GM11168 (cell line): ENCODE data around the gene NAB2.

Source experiments
- in situ Hi-C: fragments of 300-500 bp; cut with MboI; formaldehyde crosslinking; loops from one replicate; pipeline ENCODE4 v1.12.0; 2022; ENCODE audit warnings: low sequenced_read_pairs; ENCODE audit not compliant: unreplicated experiment

NAB2 gene

DNA sequence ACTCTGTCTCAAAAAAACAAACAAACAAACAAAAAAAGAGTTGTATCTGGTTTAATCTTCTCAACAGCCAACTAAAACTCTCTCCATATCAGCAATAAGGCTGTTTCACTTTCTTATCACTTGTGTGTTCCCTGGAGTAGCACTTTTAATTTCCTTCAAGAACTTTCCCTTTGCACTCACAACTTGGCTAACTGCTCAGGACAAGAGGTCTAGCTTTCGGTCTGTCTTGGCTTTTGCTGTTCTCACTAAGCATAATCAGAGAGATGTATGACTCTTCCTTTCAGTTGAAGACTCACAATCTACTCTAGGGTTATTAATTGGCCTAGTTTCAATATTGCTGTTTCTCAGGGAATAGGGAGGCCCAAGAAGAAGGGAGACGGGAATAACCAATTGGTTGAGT is 22.7 kb upstream of the NAB2 start:
- in situ Hi-C loops = loop anchor here (5.0 kb wide), 1 partner anchor 54 kb away; no protein-coding TSS in a partner anchor

- in situ Hi-C loops = loop anchor here (5.0 kb wide), 1 partner anchor 57 kb away; no protein-coding TSS in a partner anchor
Observed at GRCh38 chr12:57069523-57069922, 19.4 kb upstream of the NAB2 start.

GRCh38 chr12:57072661-57073060 is 16.3 kb upstream of the NAB2 start:
- in situ Hi-C loops = loop anchor here (5.0 kb wide), 1 partner anchor 40 kb away; the partner anchor contains the start of gene STAT6

DNA sequence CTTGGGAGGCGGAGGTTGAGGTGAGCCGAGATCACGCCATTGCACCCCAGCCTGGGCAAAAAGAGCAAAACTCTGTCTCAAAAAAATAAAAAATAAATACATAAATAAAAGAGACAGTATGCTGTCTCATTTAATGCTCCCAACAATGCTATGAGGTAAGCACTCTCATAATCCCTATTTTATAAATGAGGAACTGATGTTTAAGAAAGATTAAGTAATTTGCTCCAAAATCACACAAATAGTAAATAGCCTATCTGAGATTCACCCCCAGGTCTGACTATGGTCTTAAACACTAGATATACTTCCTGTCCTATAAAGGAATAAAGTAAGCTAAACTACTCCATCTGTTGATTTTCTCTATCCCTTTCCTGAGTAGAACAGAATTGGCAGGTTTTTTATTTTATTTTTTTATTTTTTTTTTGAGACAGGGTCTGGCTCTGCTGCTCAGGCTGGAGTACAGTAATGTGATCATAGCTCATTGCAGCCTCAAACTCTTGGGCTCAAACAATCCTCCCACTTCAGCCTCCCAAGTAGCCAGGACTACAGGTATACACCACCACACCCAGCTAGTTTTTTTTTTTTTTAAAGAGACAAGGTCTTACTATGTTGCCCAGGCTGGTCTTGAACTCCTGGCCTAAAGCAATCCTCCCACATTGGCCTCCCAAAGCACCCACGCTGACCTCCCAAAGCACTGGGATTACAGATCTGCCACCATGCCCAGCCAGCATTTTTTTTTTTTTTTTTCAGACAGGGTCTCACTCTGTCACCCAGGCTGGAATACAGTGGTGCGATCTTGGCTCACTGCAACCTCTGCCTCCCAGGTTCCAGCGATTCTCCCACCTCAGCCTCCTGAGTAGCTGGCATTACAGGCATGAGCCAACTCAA is 15.1 kb upstream of the NAB2 start:
- in situ Hi-C loops = loop anchor here (5.0 kb wide), 1 partner anchor 38 kb away; the partner anchor contains the start of gene STAT6

DNA sequence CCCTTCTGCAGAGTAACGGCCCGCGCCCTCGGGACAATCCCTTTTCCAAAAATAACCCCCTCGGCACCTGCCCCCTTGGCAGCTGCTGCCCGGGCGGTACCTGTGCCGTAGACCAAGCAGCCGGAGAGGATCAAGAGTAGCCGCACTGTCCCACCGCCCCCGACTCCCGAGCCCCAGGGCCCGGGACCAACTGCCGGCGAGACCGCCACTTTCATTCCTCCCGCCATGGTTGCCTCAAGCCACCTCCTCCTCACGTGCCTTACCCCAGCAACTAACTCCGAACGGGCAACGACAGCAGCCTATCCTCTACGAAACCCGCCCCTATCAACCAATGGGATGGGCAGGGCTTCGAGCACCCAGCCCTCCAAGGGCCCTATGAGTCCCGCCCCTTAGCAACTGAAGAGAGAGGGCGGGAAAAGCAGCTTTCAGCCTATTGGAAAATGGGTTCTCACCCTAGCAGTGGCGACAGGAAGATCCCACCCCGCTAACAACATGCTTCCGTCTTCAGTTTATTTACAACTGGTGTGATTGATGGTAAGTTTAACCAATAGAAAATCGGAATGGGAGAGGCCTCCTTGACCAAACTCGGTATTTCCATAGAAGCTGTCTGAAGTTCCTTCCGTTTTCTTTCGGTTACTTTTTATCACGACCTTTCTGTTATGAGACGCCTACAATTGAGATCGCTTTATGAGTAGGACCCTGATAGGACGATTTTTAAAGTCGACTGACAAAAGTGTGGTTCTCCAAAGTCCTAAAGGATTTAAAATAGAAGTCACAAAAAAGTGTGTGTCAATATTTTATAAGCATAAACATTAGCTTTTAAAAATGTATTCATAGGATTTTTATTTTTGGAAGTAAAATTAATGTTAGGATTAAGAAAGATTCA is 10.2 kb upstream of the NAB2 start, which contains the start of gene NEMP1:
Gene NEMP1, minus strand, starts transcription at position 273 of the 886 bp plus-strand sequence. Its CDS starts 46 bp downstream, at position 227.
- in situ Hi-C loops = no loop called here

DNA sequence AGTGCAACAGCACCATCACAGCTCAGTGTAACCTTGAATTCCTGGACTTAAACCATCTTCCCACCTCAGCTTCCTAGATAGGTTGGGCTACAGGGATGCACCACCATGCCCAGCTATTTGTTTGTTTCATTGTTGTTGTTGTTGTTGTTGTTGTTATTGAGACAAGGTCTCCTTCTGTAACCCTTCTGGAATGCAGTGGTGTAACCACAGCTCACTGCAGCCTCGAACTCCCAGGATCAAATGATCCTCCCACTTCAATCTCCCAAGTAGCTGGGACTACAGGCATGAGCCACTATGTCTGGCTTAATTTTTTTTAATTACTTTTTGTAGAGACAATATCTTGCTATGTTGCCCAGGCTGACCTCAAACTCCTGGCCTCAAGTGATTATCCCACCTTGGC is 9.1 kb upstream of the NAB2 start:
- in situ Hi-C loops = no loop called here

- in situ Hi-C loops = no loop called here
Observed at GRCh38 chr12:57080855-57081254, 8.1 kb upstream of the NAB2 start.

GRCh38 chr12:57085999-57086492 is 2.9 kb upstream of the NAB2 start:
- in situ Hi-C loops = no loop called here

DNA sequence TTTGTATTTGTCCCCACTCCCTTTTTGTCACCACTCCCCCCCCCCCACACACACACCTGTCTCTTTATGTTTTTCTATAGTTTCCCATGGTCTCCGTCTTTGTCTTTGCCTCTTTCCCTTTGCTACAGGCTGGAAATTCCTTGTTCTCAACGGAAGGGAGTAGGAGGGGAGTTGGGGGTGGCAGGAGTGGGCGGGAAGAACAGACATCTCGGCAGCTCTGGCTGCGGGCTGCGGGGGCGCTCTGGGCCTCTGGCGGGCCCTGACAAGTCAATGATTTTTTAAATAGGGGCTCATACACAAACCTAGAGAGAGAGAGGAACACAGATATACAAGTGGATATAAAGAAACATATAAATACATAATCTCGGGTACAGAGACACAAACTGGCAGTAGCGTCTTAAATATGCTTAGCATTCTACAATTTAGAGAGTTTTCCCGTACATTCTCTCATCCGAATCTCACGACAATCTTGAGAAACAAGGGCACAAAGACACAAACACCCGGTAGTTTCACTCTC is 2.4 kb upstream of the NAB2 start:
- in situ Hi-C loops = no loop called here

DNA sequence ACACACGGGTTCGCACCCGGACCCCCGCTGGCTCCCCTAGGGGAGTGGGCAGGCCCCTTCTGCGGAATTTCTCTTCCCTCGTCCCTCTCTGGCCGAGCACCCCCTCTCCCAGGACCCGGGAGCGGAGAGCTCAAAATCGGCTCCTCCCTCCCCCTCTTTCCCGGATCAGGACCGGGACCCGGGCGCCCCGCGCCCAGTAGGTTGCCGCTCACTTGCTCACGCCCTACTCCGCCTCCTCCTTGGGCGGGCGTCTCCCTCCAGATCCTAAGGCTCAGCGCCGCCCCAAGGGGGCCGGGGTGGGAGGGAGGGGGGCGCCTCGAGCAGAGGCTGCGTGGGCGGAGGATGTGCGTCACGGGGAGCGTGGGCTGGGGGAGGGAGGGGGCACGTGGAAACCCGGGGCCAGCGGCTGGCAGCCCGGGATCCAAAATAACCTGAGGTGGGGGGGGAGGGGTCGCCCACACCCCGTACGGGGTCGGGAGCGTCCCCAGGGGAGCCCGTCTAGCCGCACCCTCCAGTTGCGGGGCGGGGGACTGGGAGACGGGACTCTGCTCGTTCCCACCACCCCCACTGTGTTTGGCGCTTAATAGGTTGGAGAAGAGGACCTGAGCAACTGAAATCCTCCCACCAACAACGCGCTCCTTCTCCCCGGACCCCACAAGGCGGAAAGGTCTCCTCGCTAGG is 1.8 kb upstream of the NAB2 start:
- in situ Hi-C loops = no loop called here

GRCh38 chr12:57087691-57088353 is 1.1 kb upstream of the NAB2 start:
- in situ Hi-C loops = no loop called here

DNA sequence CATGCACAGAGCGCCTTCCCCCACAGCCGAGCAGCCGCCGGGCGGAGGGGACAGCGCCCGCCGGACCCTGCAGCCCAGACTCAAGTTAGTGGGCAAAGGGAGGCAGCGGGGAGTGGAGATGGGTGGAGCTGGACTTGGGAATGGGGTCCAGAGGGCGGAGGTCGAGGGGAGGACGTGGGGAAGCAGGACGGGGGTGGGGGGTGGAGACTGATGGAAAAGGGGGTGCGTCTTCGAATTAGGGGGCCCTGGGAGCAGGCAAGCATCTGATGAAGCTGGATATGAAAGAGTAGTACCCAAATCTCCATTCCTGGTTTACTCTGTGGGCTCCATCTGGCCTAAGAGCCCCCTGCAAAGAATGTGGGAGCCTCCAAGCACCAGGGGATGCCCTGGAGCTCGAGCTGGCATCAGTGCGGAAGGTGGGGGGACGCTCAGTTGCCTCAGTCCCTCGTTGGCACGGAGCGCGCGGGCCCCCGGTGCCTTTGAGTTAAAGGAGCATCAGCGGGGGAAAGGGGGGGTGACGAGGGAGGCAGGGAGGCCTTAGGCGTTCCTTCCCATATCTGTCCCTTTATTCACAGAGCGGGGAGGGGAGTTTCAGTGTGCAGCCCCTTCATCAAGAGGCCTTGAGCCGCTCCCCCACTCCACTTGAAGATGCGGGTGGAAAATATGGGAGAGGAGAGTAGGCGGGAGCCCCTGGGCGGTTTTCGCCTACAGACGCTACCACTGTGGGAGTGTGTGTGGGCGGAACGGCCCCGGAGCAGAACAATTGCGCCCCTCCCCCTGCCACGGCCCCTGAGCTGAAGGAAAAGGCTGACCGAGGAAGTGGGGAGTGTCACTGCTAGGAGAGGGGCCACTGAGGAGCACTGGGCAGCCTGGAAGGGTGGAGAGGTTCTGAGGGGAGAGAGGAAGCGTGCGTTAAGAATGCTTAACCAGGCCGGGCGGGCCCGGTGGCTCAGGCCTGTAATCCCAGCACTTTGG is 644 bp downstream of the NAB2 start:
- in situ Hi-C loops = no loop called here

DNA sequence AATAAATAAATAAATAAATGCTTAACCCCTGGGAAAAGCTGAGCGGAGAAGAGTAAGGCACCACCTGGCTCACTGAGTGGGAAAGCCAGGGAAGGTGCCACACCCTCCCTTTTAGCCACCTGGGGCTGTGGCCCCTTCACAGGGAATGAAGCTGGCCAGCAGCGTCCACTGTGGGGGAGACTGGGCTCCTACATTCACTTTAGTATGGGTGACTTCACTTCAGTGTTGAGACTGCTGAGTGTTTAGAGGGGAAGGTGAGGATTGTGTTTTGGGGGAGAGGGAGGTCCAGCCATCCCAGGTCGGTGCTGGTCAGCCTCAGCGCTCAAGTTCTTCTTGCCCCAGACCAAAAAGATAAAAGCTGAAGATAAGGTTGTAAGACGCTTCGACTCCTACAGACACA is 1.6 kb downstream of the NAB2 start:
- in situ Hi-C loops = no loop called here

GRCh38 chr12:57090924-57091637 is 2.2 kb downstream of the NAB2 start:
- in situ Hi-C loops = no loop called here

DNA sequence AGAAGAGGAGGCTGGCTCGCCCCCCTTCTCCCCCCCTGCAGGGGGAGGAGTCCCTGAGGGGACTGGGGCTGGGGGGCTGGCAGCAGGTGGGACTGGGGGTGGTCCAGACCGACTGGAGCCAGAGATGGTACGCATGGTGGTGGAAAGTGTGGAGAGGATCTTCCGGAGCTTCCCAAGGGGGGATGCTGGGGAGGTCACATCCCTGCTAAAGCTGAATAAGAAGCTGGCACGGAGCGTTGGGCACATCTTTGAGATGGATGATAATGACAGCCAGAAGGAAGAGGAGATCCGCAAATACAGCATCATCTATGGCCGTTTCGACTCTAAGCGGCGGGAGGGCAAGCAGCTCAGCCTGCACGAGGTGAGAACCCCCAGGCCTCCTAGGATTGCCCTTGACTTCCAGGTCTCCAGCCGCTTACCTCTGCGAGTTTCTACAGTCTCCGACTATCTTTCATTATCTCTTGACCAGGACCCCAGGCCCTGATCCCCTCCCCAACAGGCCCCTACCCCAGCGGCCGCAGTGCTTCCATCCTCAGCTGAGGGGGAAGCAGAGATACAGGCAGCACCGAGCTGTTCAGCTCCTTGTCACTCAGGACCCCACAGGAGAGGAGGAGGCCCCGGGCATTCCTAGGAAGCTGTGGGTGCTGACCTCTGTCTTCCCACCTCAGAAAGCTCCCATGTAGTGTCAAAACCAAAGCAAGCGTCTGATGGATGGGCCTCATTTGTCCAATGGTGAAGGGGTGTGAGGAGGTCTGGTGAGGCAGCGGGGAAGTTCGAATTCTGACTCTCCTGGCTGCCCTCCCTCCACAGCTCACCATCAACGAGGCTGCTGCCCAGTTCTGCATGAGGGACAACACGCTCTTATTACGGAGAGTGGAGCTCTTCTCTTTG is 3.0 kb downstream of the NAB2 start:
- in situ Hi-C loops = no loop called here

GRCh38 chr12:57092529-57092862 is 3.6 kb downstream of the NAB2 start:
- in situ Hi-C loops = no loop called here
